PC-9 (cell line): ENCODE data around the gene GALNT16. TPM values are rescaled to one million over a fixed set of nuclear protein-coding genes. Genes with fewer than 3 reads are reported as not detected.

ENCODE experiments used
- BruUV-seq: library from RNA; stranded (reverse); fragments of 400-500 nt; replicated peaks from 2 replicates; lab custom pipeline; 2021; lab: Mats Ljungman, UMichigan
- CTCF ChIA-PET: fragments of 300-600 bp; sonication (Branson Sonifier 250); formaldehyde crosslinking; loops from one replicate; lab custom pipeline; 2022; ENCODE audit warnings: antibody characterized with exemption; lab: Charles Lee
- POLR2A ChIA-PET: fragments of 300-600 bp; sonication (Branson Sonifier 250); formaldehyde crosslinking; loops from one replicate; lab custom pipeline; 2022; ENCODE audit warnings: antibody characterized with exemption; ENCODE audit not compliant: unreplicated experiment; lab: Charles Lee
- DNase-seq, 2 experiments: peaks; one replicate each; pipeline versions ENCODE4 v3.0.0 to v3.0.0-alpha.2; 2015 to 2022; ENCODE audit warnings: mixed read lengths in 1 of 2
- H2AFZ ChIP-seq: fragments of 200-600 bp; sonication (generic); 2 replicates; pipeline ENCODE4 v1.8.1; 2017; ENCODE audit warnings: antibody characterized with exemption
- H3F3A ChIP-seq: fragments of 200-600 bp; sonication (generic); 2 replicates; pipeline ENCODE4 v1.8.1; 2017; ENCODE audit warnings: antibody characterized with exemption, mild to moderate bottlenecking, low read depth; ENCODE audit not compliant: insufficient read depth
- H3K27ac ChIP-seq: fragments of 200-600 bp; sonication (generic); 2 replicates; pipeline ENCODE4 v1.6.1; 2016; ENCODE audit warnings: mixed run types
- H3K27me3 ChIP-seq: fragments of 200-600 bp; sonication (generic); 2 replicates; pipeline ENCODE4 v1.6.1; 2016; ENCODE audit warnings: low read depth, mixed run types; ENCODE audit not compliant: insufficient read depth
- H3K36me3 ChIP-seq: fragments of 200-600 bp; sonication (generic); 2 replicates; pipeline ENCODE4 v1.6.1; 2016; ENCODE audit warnings: low read depth, mixed run types
- H3K4me1 ChIP-seq: fragments of 200-600 bp; sonication (generic); replicated peaks from 2 replicates; pipeline ENCODE4 v1.6.1; 2016; ENCODE audit warnings: mixed run types; ENCODE audit not compliant: insufficient read depth
- H3K4me2 ChIP-seq: fragments of 200-600 bp; sonication (generic); 2 replicates; pipeline ENCODE4 v1.6.1; 2017; ENCODE audit warnings: mixed run types
- H3K4me3 ChIP-seq: fragments of 200-600 bp; sonication (generic); 2 replicates; pipeline ENCODE4 v1.6.1; 2016; ENCODE audit warnings: mixed run types
- H3K79me2 ChIP-seq: fragments of 200-600 bp; sonication (generic); 2 replicates; pipeline ENCODE4 v1.6.1; 2017; ENCODE audit warnings: low read depth, mixed run types
- H3K9me2 ChIP-seq: fragments of 200-600 bp; sonication (generic); 2 replicates; pipeline ENCODE4 v1.8.1; 2017; ENCODE audit warnings: mild to moderate bottlenecking; ENCODE audit not compliant: insufficient read depth
- H3K9me3 ChIP-seq: fragments of 200-600 bp; sonication (generic); 2 replicates; pipeline ENCODE4 v1.8.1; 2016; ENCODE audit warnings: low read depth; ENCODE audit not compliant: insufficient read depth
- H4K20me1 ChIP-seq: fragments of 200-600 bp; sonication (generic); 2 replicates; pipeline ENCODE4 v1.8.1; 2017; ENCODE audit not compliant: insufficient read depth
- EZH2 ChIP-seq: fragments of 200-600 bp; sonication (generic); IDR thresholded peaks from 2 replicates; pipeline ENCODE4 v1.8.0; 2017; ENCODE audit warnings: antibody characterized with exemption, low read depth
- intact Hi-C: fragments of 100-400 bp; cut with micrococcal nuclease; formaldehyde crosslinking; loops from one replicate; pipeline ENCODE4 v1.10.0; 2022; ENCODE audit not compliant: unreplicated experiment
- total RNA-seq: library from RNA; stranded (reverse); gene quantifications from 2 replicates; pipeline ENCODE4 v1.2.3, GENCODE V29; 2021
- TF ChIP-seq, protein P1 (sequence below): fragments of 200-600 bp; sonication (generic); conservative IDR thresholded peaks from 2 replicates; pipeline ENCODE4 v1.6.1; 2017; ENCODE audit warnings: mixed run types, antibody characterized with exemption, mild to moderate bottlenecking, moderate library complexity

GALNT16 gene
- total RNA-seq, 1 experiment from 2014 or later = 22.8 TPM

DNA sequence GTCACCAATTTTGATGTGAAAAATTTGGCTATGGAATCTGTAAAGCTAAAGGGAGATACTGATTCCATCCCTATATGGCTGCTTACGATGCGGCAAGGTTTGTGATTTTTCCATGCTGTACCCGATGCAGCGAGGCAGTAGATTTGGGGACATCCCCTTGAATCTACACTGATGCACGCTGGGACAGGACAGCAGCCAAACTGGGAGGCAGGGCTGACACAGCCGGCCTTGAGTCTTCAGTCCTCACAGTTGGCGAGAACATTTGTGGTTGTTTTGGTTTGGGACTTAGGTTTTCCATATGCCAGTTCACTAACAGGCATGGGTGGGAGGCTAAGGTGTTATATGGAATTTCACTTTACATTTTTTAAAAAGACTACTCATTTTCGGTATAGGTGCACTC lies 3.8 kb downstream of the GALNT16 start:
- no peak for DNase-seq
- TF ChIP-seq, protein P1, sequence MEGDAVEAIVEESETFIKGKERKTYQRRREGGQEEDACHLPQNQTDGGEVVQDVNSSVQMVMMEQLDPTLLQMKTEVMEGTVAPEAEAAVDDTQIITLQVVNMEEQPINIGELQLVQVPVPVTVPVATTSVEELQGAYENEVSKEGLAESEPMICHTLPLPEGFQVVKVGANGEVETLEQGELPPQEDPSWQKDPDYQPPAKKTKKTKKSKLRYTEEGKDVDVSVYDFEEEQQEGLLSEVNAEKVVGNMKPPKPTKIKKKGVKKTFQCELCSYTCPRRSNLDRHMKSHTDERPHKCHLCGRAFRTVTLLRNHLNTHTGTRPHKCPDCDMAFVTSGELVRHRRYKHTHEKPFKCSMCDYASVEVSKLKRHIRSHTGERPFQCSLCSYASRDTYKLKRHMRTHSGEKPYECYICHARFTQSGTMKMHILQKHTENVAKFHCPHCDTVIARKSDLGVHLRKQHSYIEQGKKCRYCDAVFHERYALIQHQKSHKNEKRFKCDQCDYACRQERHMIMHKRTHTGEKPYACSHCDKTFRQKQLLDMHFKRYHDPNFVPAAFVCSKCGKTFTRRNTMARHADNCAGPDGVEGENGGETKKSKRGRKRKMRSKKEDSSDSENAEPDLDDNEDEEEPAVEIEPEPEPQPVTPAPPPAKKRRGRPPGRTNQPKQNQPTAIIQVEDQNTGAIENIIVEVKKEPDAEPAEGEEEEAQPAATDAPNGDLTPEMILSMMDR = no peak
- TF ChIP-seq EZH2 = no peak
- H2AFZ ChIP-seq = no peak overlapping the region
- H3K27ac ChIP-seq = no peak overlapping the region
- H3K9me2 ChIP-seq = no peaks in the 10 kb centered on the region
- POLR2A ChIA-PET = interaction anchor here (0.6 kb wide), 1 partner anchor 1746 kb away, joined by 7 read pairs; no protein-coding TSS in a partner anchor
- peaks cover 9% of the 10 kb centered on the region; the same call in 1 of the 2 replicates for H3K4me1 ChIP-seq
- H3K4me2 ChIP-seq = no peak overlapping the region
- intact Hi-C loops = loop anchor here (5.0 kb wide), 1 partner anchor 1879 kb away; no protein-coding TSS in a partner anchor
- no peaks in the 10 kb centered on the region for H4K20me1 ChIP-seq
- BruUV-seq = no TSS peak
- CTCF ChIA-PET = no interaction called here
- H3K36me3 ChIP-seq = no peaks in the 10 kb centered on the region
- no peaks in the 10 kb centered on the region for H3K79me2 ChIP-seq
- H3K4me3 ChIP-seq = no peak overlapping the region
- H3K9me3 ChIP-seq = no peaks in the 10 kb centered on the region
- H3F3A ChIP-seq = peaks cover 2% of the 10 kb centered on the region; the same call in 1 of the 2 replicates
- peaks cover 20% of the 10 kb centered on the region; the same call in 1 of the 2 replicates for H3K27me3 ChIP-seq

DNA sequence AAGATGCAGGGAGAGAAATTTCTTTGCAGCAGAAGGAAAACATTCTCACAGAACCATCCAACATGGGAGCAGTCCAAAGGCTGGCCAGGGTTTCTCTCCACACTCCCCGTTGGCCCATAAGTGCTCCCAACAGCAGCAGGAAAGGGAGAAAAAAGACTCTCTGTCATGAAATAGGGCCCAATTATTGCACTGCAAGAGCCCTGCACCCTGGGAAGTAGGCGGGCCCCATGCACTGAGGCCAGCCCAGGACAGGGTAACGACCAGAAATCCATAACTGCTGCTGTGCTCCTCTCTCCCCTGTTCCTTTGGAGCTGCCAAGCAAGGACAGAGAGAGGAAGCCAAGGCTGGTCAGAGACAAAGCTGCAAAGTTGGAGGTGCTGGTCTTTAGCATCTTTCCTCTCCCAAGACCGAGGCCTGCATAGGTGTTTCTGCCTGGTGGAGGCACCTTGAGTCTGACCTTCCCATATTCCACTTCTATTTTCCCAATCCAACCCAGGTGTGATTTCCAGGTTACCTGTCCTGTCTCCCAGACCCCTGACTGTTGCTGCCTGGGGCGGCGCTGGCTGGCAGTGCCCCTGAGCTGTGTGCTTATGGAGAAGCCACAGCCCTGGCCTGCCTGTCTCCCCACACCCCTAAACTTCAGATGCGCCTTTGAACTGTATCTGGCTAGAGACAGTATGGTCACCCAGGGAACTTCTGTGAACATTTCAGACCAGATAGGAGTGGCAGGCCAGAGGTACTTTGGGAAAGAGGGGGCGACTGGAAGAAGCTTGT lies 6.8 kb downstream of the GALNT16 start:
- no peak for DNase-seq
- no peaks in the 10 kb centered on the region for H3K79me2 ChIP-seq
- H3K36me3 ChIP-seq = no peaks in the 10 kb centered on the region
- no peak overlapping the region for H3K4me2 ChIP-seq
- H3K4me3 ChIP-seq = no peak overlapping the region
- no peak overlapping the region for H2AFZ ChIP-seq
- TF ChIP-seq, protein P1 = no peak
- TF ChIP-seq EZH2 = no peak
- peaks cover 15% of the 10 kb centered on the region; the same call in 1 of the 2 replicates for H3K4me1 ChIP-seq
- peaks cover 18% of the 10 kb centered on the region; the same call in 1 of the 2 replicates for H3K27me3 ChIP-seq
- no peaks in the 10 kb centered on the region for H3K9me2 ChIP-seq
- H3K9me3 ChIP-seq = no peaks in the 10 kb centered on the region
- H3F3A ChIP-seq = peaks cover 6% of the 10 kb centered on the region; the same call in 1 of the 2 replicates
- CTCF ChIA-PET = no interaction called here
- BruUV-seq = no TSS peak
- no peak overlapping the region for H3K27ac ChIP-seq
- no peaks in the 10 kb centered on the region for H4K20me1 ChIP-seq
- intact Hi-C loops = no loop called here
- POLR2A ChIA-PET = no interaction called here

DNA sequence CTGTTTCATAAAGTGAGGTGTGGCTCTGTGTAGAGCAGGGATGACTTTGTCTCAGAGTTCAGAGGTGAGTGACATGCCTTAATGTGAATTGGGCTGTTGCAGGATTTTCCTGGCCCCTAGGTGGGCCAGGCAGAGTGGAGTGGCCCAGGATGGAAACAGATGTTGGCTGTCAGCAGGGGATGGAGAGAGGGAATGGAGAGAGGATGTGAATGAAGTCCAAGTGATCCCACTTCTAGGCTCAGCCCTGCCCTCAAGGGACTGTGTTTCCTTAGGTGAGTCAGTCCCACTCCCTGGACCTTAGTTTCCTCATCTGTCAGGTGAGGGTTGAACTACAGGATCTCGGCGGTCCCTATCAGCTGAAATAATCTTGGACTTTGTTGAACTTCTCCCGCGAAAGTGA lies 7.5 kb downstream of the GALNT16 start:
- Histone ChIP-seq H3K4me1 (peaks cover 15% of the 10 kb centered on the region; the same call in 1 of the 2 replicates), H3F3A (peaks cover 6% of the 10 kb centered on the region; the same call in 1 of the 2 replicates), H3K27ac (no peak overlapping the region), H3K9me2 (no peaks in the 10 kb centered on the region), H3K79me2 (no peaks in the 10 kb centered on the region), H3K9me3 (no peaks in the 10 kb centered on the region), H4K20me1 (no peaks in the 10 kb centered on the region), H2AFZ (no peak overlapping the region), H3K27me3 (peaks cover 12% of the 10 kb centered on the region; the same call in 1 of the 2 replicates), H3K36me3 (no peaks in the 10 kb centered on the region), H3K4me2 (no peak overlapping the region), H3K4me3 (no peak overlapping the region)
- BruUV-seq = no TSS peak
- ChIA-PET POLR2A (interaction anchor here (0.5 kb wide), 1 partner anchor 1542 kb away, joined by 5 read pairs; the partner anchor contains the start of gene MAP3K9), CTCF (no interaction called here)
- TF ChIP-seq EZH2 = no peak
- TF ChIP-seq, protein P1 = no peak
- no peak for DNase-seq
- intact Hi-C loops = no loop called here
